Vagina (tissue), 2 donors: ENCODE results near the gene CASQ2. TPM values are rescaled to one million over a fixed set of nuclear protein-coding genes. Genes with fewer than 3 reads are reported as not detected.
A peak's percentile ranks its signal among the peaks of the same experiment; 100 is the strongest.

Experiments used
- DNase-seq, 2 donors: peaks; one replicate each; pipeline ENCODE4 v3.0.0-alpha.2; 2017; ENCODE audit errors: extremely low spot score in 2 of 2
- H3K27ac ChIP-seq: fragments of 200-600 bp; sonication (generic); one replicate; pipeline ENCODE4 v1.5.1; 2019
- H3K27me3 ChIP-seq: fragments of 200-600 bp; sonication (generic); one replicate; pipeline ENCODE4 v1.5.1; 2019
- H3K36me3 ChIP-seq, 2 donors: fragments of 200-600 bp; sonication (generic); one replicate each; pipeline ENCODE4 v1.5.1; 2017 to 2019
- H3K4me1 ChIP-seq: fragments of 200-600 bp; sonication (generic); one replicate; pipeline ENCODE4 v1.5.1; 2019
- H3K4me3 ChIP-seq, 2 donors: fragments of 200-600 bp; sonication (generic); 1 replicate in 1 of 2; 2 replicates in 1 of 2; pipeline ENCODE4 v1.5.1; 2016 to 2019
- H3K9me3 ChIP-seq: fragments of 200-600 bp; sonication (generic); one replicate; pipeline ENCODE4 v1.5.1; 2019
- CTCF ChIP-seq, 3 experiments: fragments of 450-650 bp in 2 of 3; fragments of 200-600 bp in 1 of 3; sonication (generic) in 1 of 3; IDR thresholded peaks; one replicate each; pipeline ENCODE4 v1.5.1; 2017 to 2019; ENCODE audit warnings: antibody characterized with exemption in 3 of 3, mild to moderate bottlenecking in 2 of 3, moderate library complexity in 2 of 3
- POLR2A ChIP-seq, 2 donors: fragments of 450-650 bp; IDR thresholded peaks; one replicate each; pipeline ENCODE4 v1.6.1; 2017; ENCODE audit warnings: antibody characterized with exemption in 2 of 2, mild to moderate bottlenecking in 2 of 2, moderate library complexity in 2 of 2
- POLR2AphosphoS5 ChIP-seq, 2 donors: sonication (generic); formaldehyde crosslinking; IDR thresholded peaks; one replicate each; pipeline ENCODE4 v1.9.0; 2017; ENCODE audit warnings: antibody characterized with exemption in 2 of 2, mild to moderate bottlenecking in 2 of 2, low read depth in 1 of 2; ENCODE audit not compliant: insufficient read depth in 1 of 2
- intact Hi-C: fragments of 100-400 bp; cut with DNase I; formaldehyde crosslinking; loops from one replicate; pipeline ENCODE4 v1.15.1; 2023
- total RNA-seq: library from RNA; depleted of rRNA; stranded (reverse); fragments of >200 nt; gene quantifications from one replicate; pipeline ENCODE4 v1.2.3, GENCODE V29; 2016

Gene CASQ2
- total RNA-seq, 1 donor from 2014 or later = 3.2 TPM

DNA sequence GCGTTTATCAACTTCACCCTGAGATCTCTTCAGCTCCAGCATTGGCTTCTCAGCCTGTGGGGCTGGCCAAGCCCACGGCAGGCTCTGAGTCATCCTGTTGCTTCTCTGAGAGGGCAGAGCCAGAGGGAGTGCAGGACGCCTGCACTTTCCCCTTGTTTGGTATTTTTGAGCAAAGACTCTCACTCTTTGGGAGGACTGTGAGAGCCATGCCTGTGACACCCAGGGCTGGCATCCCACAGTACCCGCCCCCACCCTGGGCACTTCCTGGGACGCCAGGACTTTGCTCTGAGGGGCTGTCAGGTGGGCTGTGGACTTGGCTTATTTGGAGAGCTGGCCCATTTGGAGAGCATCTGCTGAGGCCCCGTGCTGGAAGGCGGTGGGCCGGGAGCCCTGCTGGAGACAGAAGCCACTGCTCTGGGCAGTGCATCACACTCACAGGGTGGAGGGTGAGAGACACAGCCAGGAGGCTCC lies 89.3 kb downstream of the CASQ2 start:
- Histone ChIP-seq H3K36me3 (peaks cover 0 to 10% of the 10 kb centered on the region in 2 donors), H3K27ac (peak overlapping the region; percentile 69), H3K27me3 (no peaks in the 10 kb centered on the region), H3K4me3 (peak overlapping the region in 1 of 2 donors; percentile 24), H3K9me3 (no peaks in the 10 kb centered on the region), H3K4me1 (peaks cover 39% of the 10 kb centered on the region)
- no peak for DNase-seq
- intact Hi-C loops = no loop called here
- TF ChIP-seq POLR2A (IDR thresholded peaks at IDR 0.05) (no peak), CTCF (IDR thresholded peaks at IDR 0.05) (peak in 1 of 3 experiments; percentile 11), POLR2AphosphoS5 (IDR thresholded peaks at IDR 0.05; ENCODE audit: insufficient read depth in 1 of 2, low read depth in 1 of 2) (peak; percentile 64 to 76)

DNA sequence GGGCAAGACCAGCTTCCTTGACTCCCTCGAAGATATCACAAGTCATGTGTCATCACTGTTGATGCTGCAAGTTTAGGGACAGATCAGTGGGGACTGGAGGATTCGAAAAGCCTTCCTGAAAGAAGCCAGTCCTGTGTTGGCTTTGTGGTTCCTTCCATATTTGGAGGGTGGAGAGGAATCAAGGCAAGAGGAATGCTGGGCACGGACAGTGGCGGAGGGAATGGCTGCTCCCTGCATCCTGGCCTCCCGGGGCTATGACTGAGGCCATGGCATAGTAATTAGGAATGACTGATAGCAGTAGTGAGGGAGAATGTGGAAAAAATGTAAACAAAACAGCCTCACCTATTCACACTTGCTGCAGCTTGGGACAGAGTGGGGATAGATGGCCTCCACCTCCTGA lies 90.4 kb downstream of the CASQ2 start:
- Histone ChIP-seq H3K27me3 (no peaks in the 10 kb centered on the region), H3K4me3 (no peak overlapping the region), H3K9me3 (no peaks in the 10 kb centered on the region), H3K4me1 (peaks cover 39% of the 10 kb centered on the region), H3K36me3 (peaks cover 0 to under 1% of the 10 kb centered on the region in 2 donors), H3K27ac (peak overlapping the region; percentile 69)
- no peak for TF ChIP-seq POLR2AphosphoS5 (IDR thresholded peaks at IDR 0.05; ENCODE audit: insufficient read depth in 1 of 2, low read depth in 1 of 2)
- TF ChIP-seq POLR2A (IDR thresholded peaks at IDR 0.05) = no peak
- no peak for TF ChIP-seq CTCF (IDR thresholded peaks at IDR 0.05)
- intact Hi-C loops = no loop called here
- DNase-seq = no peak

- H3K4me1 ChIP-seq = peaks cover 39% of the 10 kb centered on the region
- no peaks in the 10 kb centered on the region for H3K9me3 ChIP-seq
- intact Hi-C loops = no loop called here
- no peak for DNase-seq
- no peak for TF ChIP-seq CTCF (IDR thresholded peaks at IDR 0.05)
- no peak for TF ChIP-seq POLR2A (IDR thresholded peaks at IDR 0.05)
- TF ChIP-seq POLR2AphosphoS5 (IDR thresholded peaks at IDR 0.05; ENCODE audit: insufficient read depth in 1 of 2, low read depth in 1 of 2) = no peak
- no peak overlapping the region for H3K27ac ChIP-seq
- no peaks in the 10 kb centered on the region for H3K27me3 ChIP-seq
- H3K4me3 ChIP-seq = no peak overlapping the region
- no peaks in the 10 kb centered on the region for H3K36me3 ChIP-seq
These were observed 90.9 kb downstream of the CASQ2 start for GRCh38 chr1:115677565-115677964.

DNA sequence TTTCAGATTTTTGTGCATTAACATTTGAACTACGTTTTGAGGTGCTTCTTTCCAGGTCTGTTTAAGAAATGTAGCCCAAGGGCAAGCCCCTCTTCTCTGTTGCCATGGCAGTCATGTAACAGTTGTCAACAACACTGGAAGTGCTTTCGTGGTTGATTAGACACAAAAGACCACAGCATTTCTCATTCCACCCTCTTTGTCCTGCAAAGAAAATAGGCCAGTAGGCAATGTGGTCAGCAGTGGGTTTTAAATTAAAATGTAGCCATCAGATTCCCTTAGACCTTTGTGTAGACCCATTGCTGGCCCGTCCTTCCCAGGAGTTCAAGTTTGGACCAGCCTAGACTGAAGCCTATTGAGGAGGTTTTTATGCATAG lies 91.3 kb downstream of the CASQ2 start:
- intact Hi-C loops = no loop called here
- Histone ChIP-seq H3K27ac (no peak overlapping the region), H3K9me3 (no peaks in the 10 kb centered on the region), H3K27me3 (no peaks in the 10 kb centered on the region), H3K4me3 (no peak overlapping the region), H3K36me3 (no peaks in the 10 kb centered on the region), H3K4me1 (peaks cover 43% of the 10 kb centered on the region)
- TF ChIP-seq POLR2A (IDR thresholded peaks at IDR 0.05) (no peak), CTCF (IDR thresholded peaks at IDR 0.05) (no peak), POLR2AphosphoS5 (IDR thresholded peaks at IDR 0.05; ENCODE audit: insufficient read depth in 1 of 2, low read depth in 1 of 2) (no peak)
- no peak for DNase-seq

GRCh38 chr1:115676498-115677181 lies 91.9 kb downstream of the CASQ2 start:
- TF ChIP-seq CTCF (IDR thresholded peaks at IDR 0.05) = no peak
- no peak for TF ChIP-seq POLR2A (IDR thresholded peaks at IDR 0.05)
- no peak for TF ChIP-seq POLR2AphosphoS5 (IDR thresholded peaks at IDR 0.05; ENCODE audit: insufficient read depth in 1 of 2, low read depth in 1 of 2)
- Histone ChIP-seq H3K9me3 (no peaks in the 10 kb centered on the region), H3K27me3 (no peaks in the 10 kb centered on the region), H3K4me1 (peaks cover 49% of the 10 kb centered on the region), H3K4me3 (no peak overlapping the region), H3K36me3 (no peaks in the 10 kb centered on the region), H3K27ac (no peak overlapping the region)
- no peak for DNase-seq
- intact Hi-C loops = no loop called here
